ENCODE data around the gene FAM149A.

DNA sequence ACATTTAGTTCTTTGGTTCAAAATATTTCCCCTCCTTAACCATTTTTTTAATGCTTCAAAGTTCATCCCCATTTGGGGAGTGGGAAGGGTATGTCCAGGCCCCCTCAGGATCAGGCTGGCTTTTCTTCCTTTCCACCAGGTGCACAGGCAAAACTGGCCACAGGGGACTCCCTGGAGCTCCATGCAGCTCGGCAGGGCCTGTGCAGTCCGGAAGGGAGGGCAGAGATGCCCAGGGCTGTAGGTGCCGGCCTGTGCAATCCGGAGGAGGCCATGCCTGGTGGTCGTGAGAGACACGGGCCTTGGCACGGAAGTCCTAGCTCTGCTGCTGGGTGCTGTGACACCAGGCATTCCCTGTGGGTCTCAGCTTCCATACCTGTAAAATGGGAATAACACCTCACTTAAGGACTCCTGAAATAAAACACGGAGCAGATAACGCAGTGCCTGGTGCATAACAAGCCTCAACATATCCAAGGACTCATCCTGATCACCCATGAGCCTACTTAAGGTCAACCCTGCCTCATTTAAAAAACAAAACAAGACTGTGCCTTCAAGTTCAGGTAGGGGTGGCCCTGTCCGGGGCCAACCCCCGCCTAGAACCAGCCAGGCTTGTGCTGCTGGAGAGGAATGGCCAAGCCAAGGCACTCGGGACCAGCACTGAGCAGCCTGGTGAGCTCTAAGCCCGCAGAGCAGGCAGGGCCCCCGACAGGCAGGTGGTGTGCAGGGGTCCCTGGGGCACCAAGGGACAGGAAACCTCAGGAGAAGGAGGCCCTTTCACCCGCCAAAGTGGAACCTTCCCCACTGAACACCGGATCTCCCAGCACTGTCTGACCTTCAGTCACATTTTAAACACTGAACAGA lies 65.7 kb downstream of the FAM149A start:
- TF ChIP-seq, protein P1, sequence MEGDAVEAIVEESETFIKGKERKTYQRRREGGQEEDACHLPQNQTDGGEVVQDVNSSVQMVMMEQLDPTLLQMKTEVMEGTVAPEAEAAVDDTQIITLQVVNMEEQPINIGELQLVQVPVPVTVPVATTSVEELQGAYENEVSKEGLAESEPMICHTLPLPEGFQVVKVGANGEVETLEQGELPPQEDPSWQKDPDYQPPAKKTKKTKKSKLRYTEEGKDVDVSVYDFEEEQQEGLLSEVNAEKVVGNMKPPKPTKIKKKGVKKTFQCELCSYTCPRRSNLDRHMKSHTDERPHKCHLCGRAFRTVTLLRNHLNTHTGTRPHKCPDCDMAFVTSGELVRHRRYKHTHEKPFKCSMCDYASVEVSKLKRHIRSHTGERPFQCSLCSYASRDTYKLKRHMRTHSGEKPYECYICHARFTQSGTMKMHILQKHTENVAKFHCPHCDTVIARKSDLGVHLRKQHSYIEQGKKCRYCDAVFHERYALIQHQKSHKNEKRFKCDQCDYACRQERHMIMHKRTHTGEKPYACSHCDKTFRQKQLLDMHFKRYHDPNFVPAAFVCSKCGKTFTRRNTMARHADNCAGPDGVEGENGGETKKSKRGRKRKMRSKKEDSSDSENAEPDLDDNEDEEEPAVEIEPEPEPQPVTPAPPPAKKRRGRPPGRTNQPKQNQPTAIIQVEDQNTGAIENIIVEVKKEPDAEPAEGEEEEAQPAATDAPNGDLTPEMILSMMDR (conservative IDR thresholded peaks at IDR 0.05; ENCODE audit: low read length) = no peak; the same call in 1 of the 2 replicates
- no peak for TF ChIP-seq EZH2phosphoT487 (IDR thresholded peaks at IDR 0.05; ENCODE audit: borderline replicate concordance, low read depth, low read length)
